ENCODE data around the gene SUSD6. TPM values are rescaled to one million over a fixed set of nuclear protein-coding genes. Genes with fewer than 3 reads are reported as not detected.

Gene SUSD6
- total RNA-seq, 1 experiment from 2014 or later, result 3.7 TPM

DNA sequence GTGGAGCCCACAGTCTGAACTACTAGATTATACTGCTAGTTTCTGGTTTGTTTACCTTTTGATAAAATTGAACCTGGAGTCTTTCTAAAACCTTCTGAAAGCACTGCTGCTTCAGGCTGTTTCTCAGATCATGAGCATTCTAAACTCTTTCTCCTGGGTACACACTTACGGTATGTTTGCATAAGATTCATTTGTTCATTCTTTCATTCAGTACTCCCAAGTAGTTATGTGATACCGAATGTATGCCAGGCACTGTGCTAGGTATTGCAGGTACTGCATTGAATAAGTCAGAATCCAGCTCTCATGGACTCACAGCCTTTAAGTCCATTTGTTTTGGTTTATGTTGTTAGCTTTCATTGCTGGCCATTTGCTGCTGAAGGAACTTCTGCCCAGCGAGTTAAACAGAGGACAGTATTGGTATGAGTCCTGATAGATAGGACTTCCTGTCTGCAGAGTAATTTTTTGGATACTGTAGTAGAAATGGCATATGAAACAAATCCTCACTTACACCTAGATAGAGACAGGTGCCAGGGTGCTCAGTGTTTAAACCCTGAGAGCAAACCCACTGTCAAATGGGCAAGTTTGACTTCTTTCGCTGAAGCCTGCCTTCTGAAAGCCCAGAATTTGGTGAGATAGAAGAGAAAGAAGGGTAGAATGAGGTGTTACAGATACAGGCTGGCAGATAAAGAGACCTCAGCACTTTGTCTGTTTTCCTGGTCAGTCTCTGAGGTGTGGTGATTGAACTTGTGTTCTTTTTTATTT lies 2.1 kb downstream of the SUSD6 start:
- DNase-seq, result no peak
- H4K8ac ChIP-seq (replicated peaks; ENCODE audit: insufficient read length, low read depth, low read length), result no peak overlapping the region
- H4K91ac ChIP-seq (ENCODE audit: insufficient read length, low read depth, low read length), result no peak overlapping the region
- H2BK12ac ChIP-seq (ENCODE audit: insufficient read length, low read depth, low read length), result no peak overlapping the region
- no peak overlapping the region for H2AK5ac ChIP-seq (ENCODE audit: insufficient read length, low read length)
- H3T11ph ChIP-seq (ENCODE audit: low read length), result no peak overlapping the region
- no peak overlapping the region for H2AFZ ChIP-seq (ENCODE audit: low read length)
- Mint-ChIP-seq H3K9me3 (no peaks in the 10 kb centered on the region), H3K4me3 (no peak overlapping the region; a peak in 1 of 5 replicates), H3K27me3 (ENCODE audit: low read depth) (peaks cover 12% of the 10 kb centered on the region), H3K36me3 (ENCODE audit: insufficient read depth in 1 of 3, low read depth in 3 of 3) (no peaks in the 10 kb centered on the region; a peak in 1 of 7 replicates), H3K4me1 (peaks cover 29 to 45% of the 10 kb centered on the region in 2 experiments), H3K27ac (no peak overlapping the region)
- no peak overlapping the region for H3K9ac ChIP-seq (ENCODE audit: extremely low read depth, insufficient read length, low read length)
- H4K20me1 ChIP-seq (ENCODE audit: control insufficient read depth, insufficient read depth, insufficient read length), result no peaks in the 10 kb centered on the region
- peaks cover 11% of the 10 kb centered on the region for H3K23me2 ChIP-seq (ENCODE audit: insufficient read length, low read depth, low read length, poor library complexity, severe bottlenecking)
- H3K79me1 ChIP-seq (ENCODE audit: insufficient read depth, low read depth, low read length, poor library complexity, severe bottlenecking), result no peaks in the 10 kb centered on the region
- no peak overlapping the region for H3K56ac ChIP-seq (ENCODE audit: insufficient read length, low read depth, low read length)
- no peak overlapping the region for H3K18ac ChIP-seq (ENCODE audit: insufficient read length, low read depth, low read length)
- no peaks in the 10 kb centered on the region for H3K9me3 ChIP-seq (ENCODE audit: control insufficient read depth, low read depth, low read length)
- H2BK15ac ChIP-seq (ENCODE audit: low read depth, low read length), result no peak overlapping the region
- no peak overlapping the region for H3K27ac ChIP-seq (ENCODE audit: insufficient read length, low read depth, low read length)
- no peak overlapping the region for H2BK5ac ChIP-seq (ENCODE audit: insufficient read length, low read length)
- H3K4ac ChIP-seq (ENCODE audit: low read depth, low read length), result no peak overlapping the region
- TF ChIP-seq CTCF (conservative IDR thresholded peaks at IDR 0.05), result no peak
- H3K4me1 ChIP-seq (ENCODE audit: insufficient read depth, low read length), result no peaks in the 10 kb centered on the region
- no peak overlapping the region for H4K5ac ChIP-seq (ENCODE audit: insufficient read length, low read depth, low read length)
- no peaks in the 10 kb centered on the region; the same call in 1 of the 2 replicates for H3K27me3 ChIP-seq (ENCODE audit: insufficient read depth, low read length)
- H3K23ac ChIP-seq (ENCODE audit: insufficient read length, low read depth, low read length), result no peak overlapping the region
- WGBS (ENCODE audit: extremely low coverage, insufficient read length, low lambda C conversion rate), result no CpG with 5 or more reads among the region's 4 CpGs
- no peak overlapping the region for H3K4me2 ChIP-seq (ENCODE audit: insufficient read depth, insufficient read length, low read length)
- H3K79me2 ChIP-seq (ENCODE audit: insufficient read depth, low read length), result 0 out of 2 replicates have a peak, but pooled peaks cover 2% of the 10 kb centered on the region
- no peak overlapping the region for H2BK20ac ChIP-seq (ENCODE audit: low read depth, low read length, poor library complexity, severe bottlenecking)
- no peak overlapping the region for H3K14ac ChIP-seq (ENCODE audit: insufficient read depth, low read length)
- H2BK120ac ChIP-seq (ENCODE audit: low read depth, low read length, poor library complexity, severe bottlenecking), result no peak overlapping the region
